ENCODE results near the gene SPATA31D1. TPM values are rescaled to one million over a fixed set of nuclear protein-coding genes. Genes with fewer than 3 reads are reported as not detected.
A peak's percentile ranks its signal among the peaks of the same experiment; 100 is the strongest.

The SPATA31D1 gene
- total and polyA plus RNA-seq, 2 of the 13 experiments (the other 11 are each of a cell fraction or from before 2014, with no cell fraction given): not detected

- no peaks in the 10 kb centered on the region for H3K79me2 ChIP-seq (ENCODE audit: insufficient read depth, low read length)
- no peaks in the 10 kb centered on the region for H3K36me3 ChIP-seq (replicated peaks in 1 of 2; ENCODE audit: control insufficient read depth in 1 of 2, insufficient read depth in 2 of 2, low read length in 2 of 2)
- H3K4me1 ChIP-seq (ENCODE audit: insufficient read depth, low read length): no peaks in the 10 kb centered on the region
- ATAC-seq (no peak), FAIRE-seq (no peak), DNase-seq (ENCODE audit: low spot score) (peak; percentile 2)
- H4K20me1 ChIP-seq (ENCODE audit: insufficient read depth, low read length): no peaks in the 10 kb centered on the region
- H3K4me2 ChIP-seq (ENCODE audit: low read depth, low read length): no peak overlapping the region
- intact Hi-C loops (cut with micrococcal nuclease; ENCODE audit: unreplicated experiment): no loop called here
- BruUV-seq (replicated peaks): no TSS peak
- no peaks in the 10 kb centered on the region for H3K9me3 ChIP-seq (ENCODE audit: low read length)
- H3K9ac ChIP-seq (ENCODE audit: insufficient read depth, low read depth, low read length): no peak overlapping the region
- H3K4me3 ChIP-seq (replicated peaks in 1 of 3; ENCODE audit: insufficient read depth in 1 of 3, low read depth in 2 of 3, low read length in 3 of 3): no peak overlapping the region
- no peak overlapping the region for H3K27ac ChIP-seq (ENCODE audit: extremely low read length, insufficient read depth, low read length)
- no peak overlapping the region for H2AFZ ChIP-seq (ENCODE audit: low read length)
- POLR2A ChIA-PET: no interaction called here
- in situ Hi-C loops (cut with HindIII; ENCODE audit: extremely low pct_ligation_motif_present, low pct_unique_long_range_greater_than_20kb): no loop called here
- 19% methylated on average over 5 of the region's 5 CpGs for WGBS (ENCODE audit: low lambda C conversion rate)
- CTCF ChIA-PET (ENCODE audit: low intra/inter-chr PET ratio, low total read pairs): no interaction called here
- no peaks in the 10 kb centered on the region for H3K27me3 ChIP-seq (ENCODE audit: control insufficient read depth in 1 of 2, insufficient read depth in 2 of 2, low read length in 2 of 2)
- TF ChIP-seq, protein P1, sequence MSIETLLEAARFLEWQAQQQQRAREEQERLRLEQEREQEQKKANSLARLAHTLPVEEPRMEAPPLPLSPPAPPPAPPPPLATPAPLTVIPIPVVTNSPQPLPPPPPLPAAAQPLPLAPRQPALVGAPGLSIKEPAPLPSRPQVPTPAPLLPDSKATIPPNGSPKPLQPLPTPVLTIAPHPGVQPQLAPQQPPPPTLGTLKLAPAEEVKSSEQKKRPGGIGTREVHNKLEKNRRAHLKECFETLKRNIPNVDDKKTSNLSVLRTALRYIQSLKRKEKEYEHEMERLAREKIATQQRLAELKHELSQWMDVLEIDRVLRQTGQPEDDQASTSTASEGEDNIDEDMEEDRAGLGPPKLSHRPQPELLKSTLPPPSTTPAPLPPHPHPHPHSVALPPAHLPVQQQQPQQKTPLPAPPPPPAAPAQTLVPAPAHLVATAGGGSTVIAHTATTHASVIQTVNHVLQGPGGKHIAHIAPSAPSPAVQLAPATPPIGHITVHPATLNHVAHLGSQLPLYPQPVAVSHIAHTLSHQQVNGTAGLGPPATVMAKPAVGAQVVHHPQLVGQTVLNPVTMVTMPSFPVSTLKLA (IDR thresholded peaks at IDR 0.05): peak; percentile 24; the same call in 1 of the 2 replicates
- TF ChIP-seq GABPA (IDR thresholded peaks at IDR 0.05; ENCODE audit: low read depth, low read length) (no peak), GABPA (CRISPR knock-in tag; IDR thresholded peaks at IDR 0.05; ENCODE audit: low read depth) (0 out of 2 replicates have a peak, but pooled peaks have one; percentile 43), ZBTB8A (CRISPR knock-in tag; IDR thresholded peaks at IDR 0.05; ENCODE audit: borderline replicate concordance, low read depth) (no peak)
Observed at GRCh38 chr9:82031538-82032280, 43.1 kb downstream of the SPATA31D1 start.

DNA sequence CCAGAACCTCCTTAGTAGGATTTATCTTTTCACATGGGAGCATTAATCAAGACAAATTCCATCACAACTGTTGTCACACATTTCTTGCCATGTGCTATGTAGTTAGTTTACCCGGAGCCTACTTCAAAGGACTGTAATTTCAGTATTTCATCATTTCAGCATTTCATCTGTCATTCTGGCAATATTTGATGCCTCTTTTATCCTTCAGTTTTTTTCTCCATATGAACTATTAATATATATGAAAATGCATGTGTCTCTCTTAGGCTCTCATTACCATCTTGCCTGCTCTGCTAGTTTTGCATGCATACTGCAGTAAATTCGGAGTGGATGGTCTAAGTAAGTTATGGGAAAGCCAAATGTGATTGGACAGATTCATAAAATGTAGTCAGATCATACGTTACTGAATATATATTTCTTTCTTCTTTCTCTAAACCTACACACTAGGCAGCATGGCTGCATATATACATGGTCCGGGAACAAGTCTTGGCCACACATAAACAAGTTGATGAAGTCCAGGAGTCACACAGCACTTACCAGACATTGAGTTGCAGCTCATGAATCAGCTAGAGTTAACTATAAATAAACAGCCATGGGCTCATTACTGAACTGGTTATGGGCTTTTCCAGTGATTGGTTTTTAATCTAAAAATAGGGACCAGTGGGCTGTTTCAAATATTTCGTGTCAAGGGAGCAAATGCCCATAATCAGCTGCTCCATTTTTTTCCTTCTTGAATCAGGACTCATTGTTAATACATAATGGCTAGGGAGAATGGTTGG lies 46.6 kb downstream of the SPATA31D1 start:
- H4K20me1 ChIP-seq (ENCODE audit: insufficient read depth, low read length): no peaks in the 10 kb centered on the region
- no peaks in the 10 kb centered on the region for H3K4me1 ChIP-seq (ENCODE audit: insufficient read depth, low read length)
- H3K4me3 ChIP-seq (replicated peaks in 1 of 3; ENCODE audit: insufficient read depth in 1 of 3, low read depth in 2 of 3, low read length in 3 of 3): no peak overlapping the region
- DNase-seq (ENCODE audit: low spot score) (no peak), ATAC-seq (no peak), FAIRE-seq (no peak)
- TF ChIP-seq ZNF280B (CRISPR knock-in tag; IDR thresholded peaks at IDR 0.05; ENCODE audit: borderline replicate concordance) (no peak), ZNF672 (CRISPR knock-in tag; IDR thresholded peaks at IDR 0.05) (no peak), SRSF1 (optimal IDR thresholded peaks at IDR 0.05; ENCODE audit: low read depth, low read length) (no peak), ZNF883 (CRISPR knock-in tag; IDR thresholded peaks at IDR 0.05; ENCODE audit: not compliant biosample characterization) (no peak), ZNF605 (CRISPR knock-in tag; IDR thresholded peaks at IDR 0.05) (no peak), ZNF547 (CRISPR knock-in tag; IDR thresholded peaks at IDR 0.05) (no peak), ZNF720 (CRISPR knock-in tag; IDR thresholded peaks at IDR 0.05) (no peak), SAFB2 (CRISPR knock-in tag; IDR thresholded peaks at IDR 0.05; ENCODE audit: borderline replicate concordance, low read depth) (no peak), ZNF788 (CRISPR knock-in tag; IDR thresholded peaks at IDR 0.05; ENCODE audit: borderline replicate concordance) (no peak)
- no peaks in the 10 kb centered on the region for H3K79me2 ChIP-seq (ENCODE audit: insufficient read depth, low read length)
- BruUV-seq (replicated peaks): no TSS peak
- H2AFZ ChIP-seq (ENCODE audit: low read length): no peak overlapping the region
- ChIA-PET POLR2A (no interaction called here), CTCF (ENCODE audit: low intra/inter-chr PET ratio, low total read pairs) (no interaction called here)
- no peaks in the 10 kb centered on the region for H3K36me3 ChIP-seq (replicated peaks in 1 of 2; ENCODE audit: control insufficient read depth in 1 of 2, insufficient read depth in 2 of 2, low read length in 2 of 2)
- no peak overlapping the region for H3K4me2 ChIP-seq (ENCODE audit: low read depth, low read length)
- no peak overlapping the region for H3K27ac ChIP-seq (ENCODE audit: extremely low read length, insufficient read depth, low read length)
- no peak overlapping the region for H3K9ac ChIP-seq (ENCODE audit: insufficient read depth, low read depth, low read length)
- 7% methylated on average over 5 of the region's 5 CpGs for WGBS (ENCODE audit: low lambda C conversion rate)
- intact Hi-C loops (cut with micrococcal nuclease; ENCODE audit: unreplicated experiment): no loop called here
- H3K9me3 ChIP-seq (ENCODE audit: low read length): no peaks in the 10 kb centered on the region
- H3K27me3 ChIP-seq (ENCODE audit: control insufficient read depth in 1 of 2, insufficient read depth in 2 of 2, low read length in 2 of 2): no peaks in the 10 kb centered on the region
- in situ Hi-C loops (cut with HindIII; ENCODE audit: extremely low pct_ligation_motif_present, low pct_unique_long_range_greater_than_20kb): no loop called here

Measured in HepG2 (cell line).